ENCODE results near the gene EPX. TPM values are rescaled to one million over a fixed set of nuclear protein-coding genes. Genes with fewer than 3 reads are reported as not detected.

Gene EPX
- total RNA-seq, 1 experiment from 2014 or later, result not detected

GRCh38 chr17:58228679-58229078 lies 36.2 kb downstream of the EPX start:
- DNase-seq (ENCODE audit: low spot score), result no peak

GRCh38 chr17:58229384-58229783 lies 36.9 kb downstream of the EPX start:
- no peak for DNase-seq (ENCODE audit: low spot score)

GRCh38 chr17:58229881-58230280 lies 37.4 kb downstream of the EPX start:
- DNase-seq (ENCODE audit: low spot score), result no peak

- no peak for DNase-seq (ENCODE audit: low spot score)
These were observed 39.1 kb downstream of the EPX start for GRCh38 chr17:58231641-58232040.

GRCh38 chr17:58232707-58233156 lies 40.2 kb downstream of the EPX start:
- DNase-seq (ENCODE audit: low spot score), result no peak

- no peak for DNase-seq (ENCODE audit: low spot score)
These were observed 41.0 kb downstream of the EPX start for GRCh38 chr17:58233543-58233942.

- no peak for DNase-seq (ENCODE audit: low spot score)
These were observed 42.0 kb downstream of the EPX start for GRCh38 chr17:58234512-58234911.

- no peak for DNase-seq (ENCODE audit: low spot score)
These were observed 43.3 kb downstream of the EPX start for GRCh38 chr17:58235821-58236220.

- no peak for DNase-seq (ENCODE audit: low spot score)
These were observed 43.9 kb downstream of the EPX start for GRCh38 chr17:58236394-58236793.

- DNase-seq (ENCODE audit: low spot score), result no peak
These were observed 45.7 kb downstream of the EPX start, which contains the start of gene LPO for GRCh38 chr17:58238147-58238634. Gene LPO (plus strand): TSS chr17:58238584. CDS start chr17:58242980, 4,396 bp downstream.

GRCh38 chr17:58239987-58240386 lies 47.5 kb downstream of the EPX start:
- no peak for DNase-seq (ENCODE audit: low spot score)

- no peak for DNase-seq (ENCODE audit: low spot score)
These were observed 49.8 kb downstream of the EPX start for GRCh38 chr17:58242171-58242784.

- DNase-seq (ENCODE audit: low spot score), result no peak
These were observed 52.4 kb downstream of the EPX start for GRCh38 chr17:58244963-58245362.

GRCh38 chr17:58245428-58246103 lies 53.0 kb downstream of the EPX start:
- DNase-seq (ENCODE audit: low spot score), result no peak

GRCh38 chr17:58246104-58246740 lies 53.7 kb downstream of the EPX start:
- no peak for DNase-seq (ENCODE audit: low spot score)

- DNase-seq (ENCODE audit: low spot score), result no peak
These were observed 54.3 kb downstream of the EPX start for GRCh38 chr17:58246781-58247180.

GRCh38 chr17:58247511-58248363 lies 55.2 kb downstream of the EPX start:
- no peak for DNase-seq (ENCODE audit: low spot score)

- DNase-seq (ENCODE audit: low spot score), result no peak
These were observed 56.4 kb downstream of the EPX start for GRCh38 chr17:58248955-58249269.

GRCh38 chr17:58249270-58250133 lies 57.0 kb downstream of the EPX start:
- no peak for DNase-seq (ENCODE audit: low spot score)

- no peak for DNase-seq (ENCODE audit: low spot score)
These were observed 58.0 kb downstream of the EPX start for GRCh38 chr17:58250344-58251011.

Measured in HT-29 (cell line).